Keratinocyte (primary cell): ENCODE data around the gene CILP2.

Source experiments
- EZH2 ChIP-seq: IDR thresholded peaks from one replicate; pipeline ENCODE4 v1.6.1; 2012; ENCODE audit warnings: inconsistent platforms, mild to moderate bottlenecking, low read length, moderate library complexity
- TF ChIP-seq, protein P1 (sequence below), 3 experiments: IDR thresholded peaks in 1 of 3; conservative IDR thresholded peaks in 1 of 3; optimal IDR thresholded peaks in 1 of 3; 2 replicates in 2 of 3; 3 replicates in 1 of 3; pipeline versions ENCODE3 to v1.5.1; 2011; ENCODE audit warnings: low read length in 3 of 3, mild to moderate bottlenecking in 3 of 3, moderate library complexity in 2 of 3, control low read depth in 1 of 3, inconsistent platforms in 1 of 3; ENCODE audit not compliant: insufficient read depth in 2 of 3; ENCODE audit errors: extremely low read depth in 1 of 3

DNA sequence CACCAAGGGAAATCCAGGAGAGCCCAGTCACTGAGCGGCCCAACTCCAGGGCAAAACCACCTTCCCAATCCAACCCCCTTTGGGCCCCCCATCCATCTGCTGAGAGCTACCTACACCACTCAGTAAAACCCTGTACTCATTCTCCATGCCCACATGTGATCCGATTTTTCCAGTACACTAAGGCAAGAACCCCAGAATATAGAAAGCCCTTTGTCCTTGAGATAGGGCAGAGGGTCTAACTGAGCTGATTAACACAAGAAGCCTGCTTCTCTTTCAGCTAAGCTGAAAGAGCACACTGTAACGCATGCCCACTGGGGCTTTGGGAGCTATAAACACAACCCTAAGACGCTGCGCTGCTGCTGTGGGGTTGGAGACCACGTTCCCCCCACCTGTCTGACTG lies 44.4 kb downstream of the CILP2 start:
- TF ChIP-seq, protein P1, sequence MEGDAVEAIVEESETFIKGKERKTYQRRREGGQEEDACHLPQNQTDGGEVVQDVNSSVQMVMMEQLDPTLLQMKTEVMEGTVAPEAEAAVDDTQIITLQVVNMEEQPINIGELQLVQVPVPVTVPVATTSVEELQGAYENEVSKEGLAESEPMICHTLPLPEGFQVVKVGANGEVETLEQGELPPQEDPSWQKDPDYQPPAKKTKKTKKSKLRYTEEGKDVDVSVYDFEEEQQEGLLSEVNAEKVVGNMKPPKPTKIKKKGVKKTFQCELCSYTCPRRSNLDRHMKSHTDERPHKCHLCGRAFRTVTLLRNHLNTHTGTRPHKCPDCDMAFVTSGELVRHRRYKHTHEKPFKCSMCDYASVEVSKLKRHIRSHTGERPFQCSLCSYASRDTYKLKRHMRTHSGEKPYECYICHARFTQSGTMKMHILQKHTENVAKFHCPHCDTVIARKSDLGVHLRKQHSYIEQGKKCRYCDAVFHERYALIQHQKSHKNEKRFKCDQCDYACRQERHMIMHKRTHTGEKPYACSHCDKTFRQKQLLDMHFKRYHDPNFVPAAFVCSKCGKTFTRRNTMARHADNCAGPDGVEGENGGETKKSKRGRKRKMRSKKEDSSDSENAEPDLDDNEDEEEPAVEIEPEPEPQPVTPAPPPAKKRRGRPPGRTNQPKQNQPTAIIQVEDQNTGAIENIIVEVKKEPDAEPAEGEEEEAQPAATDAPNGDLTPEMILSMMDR (optimal IDR thresholded peaks at IDR 0.05 in 1 of 3, IDR thresholded peaks at IDR 0.05 in 1 of 3, conservative IDR thresholded peaks at IDR 0.05 in 1 of 3; ENCODE audit: extremely low read depth in 1 of 3, insufficient read depth in 2 of 3, low read length in 3 of 3), result no peak
- TF ChIP-seq EZH2, result no peak
